SK-N-SH (cell line): ENCODE measurements around the gene ZMYND8. TPM values are rescaled to one million over a fixed set of nuclear protein-coding genes. Genes with fewer than 3 reads are reported as not detected.

ENCODE experiments used
- CTCF ChIA-PET: fragments of 300-600, 350-600 bp; formaldehyde crosslinking; extraction: SDS; loops from one replicate; lab custom pipeline; 2021; lab: Yijun Ruan, JAX
- POLR2A ChIA-PET: fragments of 350-600 bp; sonication (Branson Sonifier 250); formaldehyde crosslinking; extraction: SDS; loops from one replicate; lab custom pipeline; 2020; ENCODE audit warnings: antibody characterized with exemption, inconsistent platforms; lab: Yijun Ruan, JAX
- DNase-seq: peaks from one replicate; pipeline ENCODE4 v3.0.0; 2012
- H2AFZ ChIP-seq: fragments of 200-600 bp; sonication (generic); 2 replicates; pipeline ENCODE4 v1.8.1; 2016; ENCODE audit warnings: antibody characterized with exemption, mild to moderate bottlenecking, low read depth
- H3F3A ChIP-seq: fragments of 200-600 bp; sonication (generic); replicated peaks from 2 replicates; pipeline ENCODE3; 2016; ENCODE audit warnings: antibody characterized with exemption, mild to moderate bottlenecking; ENCODE audit not compliant: insufficient read depth
- H3K27ac ChIP-seq, 2 experiments: fragments of 200-500 bp in 1 of 2; fragments of 200-600 bp in 1 of 2; sonication (Bioruptor generic) in 1 of 2; sonication (generic), shearing (Covaris generic) in 1 of 2; 2 replicates each; pipeline versions ENCODE4 v1.5.1 to v1.6.1; 2014 to 2016; ENCODE audit warnings: low read depth in 2 of 2, inconsistent platforms in 1 of 2, low read length in 1 of 2, mild to moderate bottlenecking in 1 of 2, mixed read lengths in 1 of 2
- H3K27me3 ChIP-seq: fragments of 200-600 bp; sonication (generic), shearing (Covaris generic); 2 replicates; pipeline ENCODE4 v1.6.1; 2016; ENCODE audit warnings: mixed run types; ENCODE audit not compliant: insufficient read depth
- H3K36me3 ChIP-seq, 2 experiments: fragments of 200-500 bp in 1 of 2; fragments of 200-600 bp in 1 of 2; sonication (Bioruptor generic) in 1 of 2; sonication (generic) in 1 of 2; replicated peaks in 1 of 2; 2 replicates each; pipeline versions ENCODE3 to v1.5.1; 2014 to 2016; ENCODE audit warnings: low read length in 1 of 2, mild to moderate bottlenecking in 1 of 2; ENCODE audit not compliant: insufficient read depth in 2 of 2, control insufficient read depth in 1 of 2
- H3K4me1 ChIP-seq, 2 experiments: fragments of 200-500 bp in 1 of 2; fragments of 200-600 bp in 1 of 2; sonication (Bioruptor generic) in 1 of 2; sonication (generic), shearing (Covaris generic) in 1 of 2; 2 replicates each; pipeline versions ENCODE4 v1.5.1 to v1.6.1; 2014 to 2016; ENCODE audit warnings: low read depth in 1 of 2, low read length in 1 of 2, mixed run types in 1 of 2; ENCODE audit not compliant: insufficient read depth in 2 of 2, control insufficient read depth in 1 of 2
- H3K4me2 ChIP-seq: fragments of 200-600 bp; sonication (generic), shearing (Covaris generic); 2 replicates; pipeline ENCODE4 v1.6.1; 2017; ENCODE audit warnings: mixed run types
- H3K4me3 ChIP-seq, 2 experiments: fragments of 200-500 bp in 1 of 2; fragments of 200-600 bp in 1 of 2; sonication (Bioruptor generic) in 1 of 2; sonication (generic), shearing (Covaris generic) in 1 of 2; 2 replicates each; pipeline versions ENCODE4 v1.5.1 to v1.8.1; 2014 to 2016; ENCODE audit warnings: low read depth in 2 of 2, inconsistent platforms in 1 of 2, low read length in 1 of 2, mild to moderate bottlenecking in 1 of 2, mixed read lengths in 1 of 2, moderate library complexity in 1 of 2
- H3K79me2 ChIP-seq: fragments of 200-600 bp; sonication (generic); 2 replicates; pipeline ENCODE4 v1.8.1; 2017; ENCODE audit warnings: mild to moderate bottlenecking; ENCODE audit not compliant: insufficient read depth
- H3K9ac ChIP-seq: fragments of 200-600 bp; sonication (generic); 2 replicates; pipeline ENCODE4 v1.6.1; 2017; ENCODE audit warnings: mixed run types
- H3K9me2 ChIP-seq: fragments of 200-600 bp; sonication (generic); 2 replicates; pipeline ENCODE4 v1.6.1; 2017; ENCODE audit warnings: mixed run types
- H3K9me3 ChIP-seq: fragments of 200-600 bp; sonication (generic); 2 replicates; pipeline ENCODE4 v1.6.1; 2017; ENCODE audit warnings: mixed run types, mild to moderate bottlenecking, moderate library complexity
- H4K20me1 ChIP-seq: fragments of 200-600 bp; sonication (generic); 2 replicates; pipeline ENCODE4 v1.6.1; 2017; ENCODE audit warnings: mild to moderate bottlenecking, mixed run types; ENCODE audit not compliant: insufficient read depth
- CHD2 ChIP-seq: fragments of 150-350 bp; IDR thresholded peaks from 2 replicates; pipeline ENCODE4 v1.6.1; 2018; ENCODE audit warnings: low read length; ENCODE audit not compliant: partially characterized antibody
- ELF1 ChIP-seq: IDR thresholded peaks from 2 replicates; pipeline ENCODE4 v1.4.0; 2012
- EZH2phosphoT487 ChIP-seq: fragments of 200-600 bp; sonication (generic); IDR thresholded peaks from 2 replicates; pipeline ENCODE4 v1.6.1; 2017; ENCODE audit warnings: low read depth, mixed run types, mild to moderate bottlenecking, antibody characterized with exemption, moderate library complexity, borderline replicate concordance
- FOXJ3 ChIP-seq: sonication (generic); formaldehyde crosslinking; IDR thresholded peaks from 2 replicates; pipeline ENCODE4 v1.5.1; 2020; ENCODE audit warnings: mild to moderate bottlenecking, missing genetic modification reagents
- GATA2 ChIP-seq: sonication (generic); formaldehyde crosslinking; IDR thresholded peaks from 2 replicates; pipeline ENCODE4 v1.5.0; 2020; ENCODE audit warnings: mild to moderate bottlenecking, missing genetic modification reagents
- IRF3 ChIP-seq: fragments of 150-350 bp; IDR thresholded peaks from 2 replicates; pipeline ENCODE4 v1.6.1; 2016; ENCODE audit warnings: mild to moderate bottlenecking, low read depth, low read length
- JUND ChIP-seq: IDR thresholded peaks from 2 replicates; pipeline ENCODE4 v1.4.0; 2012
- MXI1 ChIP-seq: IDR thresholded peaks from 2 replicates; pipeline ENCODE4 v1.6.1; 2012; ENCODE audit warnings: mild to moderate bottlenecking, low read depth, low read length, improper control_type of control experiment
- PBX3 ChIP-seq: IDR thresholded peaks from 2 replicates; pipeline ENCODE4; 2012
- POLR2AphosphoS5 ChIP-seq: IDR thresholded peaks from 2 replicates; pipeline ENCODE4 v1.6.1; 2012; ENCODE audit warnings: low read depth, low read length
- RAD21 ChIP-seq: IDR thresholded peaks from 2 replicates; pipeline ENCODE4 v1.6.1; 2012; ENCODE audit warnings: mild to moderate bottlenecking, low read length
- RCOR1 ChIP-seq: fragments of 150-350 bp; IDR thresholded peaks from 2 replicates; pipeline ENCODE4 v1.6.1; 2017; ENCODE audit warnings: antibody characterized with exemption, low read length
- RXRA ChIP-seq: IDR thresholded peaks from 2 replicates; pipeline ENCODE4 v1.4.0; 2012; ENCODE audit warnings: low read depth, mild to moderate bottlenecking, borderline replicate concordance
- SIN3A ChIP-seq: IDR thresholded peaks from 2 replicates; pipeline ENCODE4 v1.6.1; 2012; ENCODE audit warnings: low read depth, mild to moderate bottlenecking, low read length, moderate library complexity, borderline replicate concordance
- SMC3 ChIP-seq: IDR thresholded peaks from 2 replicates; pipeline ENCODE4 v1.6.1; 2012; ENCODE audit warnings: low read depth, low read length, improper control_type of control experiment
- TCF12 ChIP-seq: IDR thresholded peaks from 2 replicates; pipeline ENCODE4 v1.4.0; 2012
- USF2 ChIP-seq: fragments of 150-350 bp; IDR thresholded peaks from 2 replicates; pipeline ENCODE4 v1.6.1; 2017; ENCODE audit warnings: antibody characterized with exemption, low read length, low read depth, borderline replicate concordance
- ZBTB33 ChIP-seq: IDR thresholded peaks from 2 replicates; pipeline ENCODE4 v1.4.0; 2012; ENCODE audit warnings: low read depth, borderline replicate concordance
- WGBS: methylation state at CpG from one replicate; pipeline ENCODE4 v1.1.6; 2017; ENCODE audit warnings: low lambda C conversion rate; 5-methylcytosine and 5-hydroxymethylcytosine counted together
- polyA plus RNA-seq, 3 experiments: library from polyadenylated mRNA; depleted of rRNA; stranded (reverse); fragments of >200 nt; gene quantifications; 2 replicates each; pipeline ENCODE4 v1.2.3, GENCODE V29; 2012

ZMYND8 gene
- polyA plus RNA-seq, 1 of the 3 experiments (the other 2 are of a cell fraction): 25.3 TPM

- no peaks in the 10 kb centered on the region for H3K9me3 ChIP-seq
- H3K36me3 ChIP-seq: peaks cover 51 to 67% of the 10 kb centered on the region in 2 experiments
- no peaks in the 10 kb centered on the region for H3K27me3 ChIP-seq
- CTCF ChIA-PET: interaction anchor here (1.0 to 3.2 kb wide), 2 partner anchors 13 to 45 kb away, joined by 3 to 10 read pairs; no protein-coding TSS in a partner anchor
- no peak overlapping the region for H2AFZ ChIP-seq
- no peak overlapping the region for H3K9ac ChIP-seq
- no peak overlapping the region for H3K4me3 ChIP-seq
- H3K79me2 ChIP-seq: peaks cover 48% of the 10 kb centered on the region; the same call in 1 of the 2 replicates
- H4K20me1 ChIP-seq: peaks cover 6% of the 10 kb centered on the region
- TF ChIP-seq POLR2AphosphoS5 (no peak), SMC3 (no peak), JUND (no peak), SIN3A (no peak), EZH2phosphoT487 (no peak), RCOR1 (no peak), IRF3 (no peak)
- 96% methylated on average over 4 of the region's 4 CpGs for WGBS
- H3K27ac ChIP-seq: no peak overlapping the region
- H3K9me2 ChIP-seq: no peaks in the 10 kb centered on the region
- peaks cover 0 to 8% of the 10 kb centered on the region in 2 experiments; a peak in 1 of 4 replicates for H3K4me1 ChIP-seq
- no peak overlapping the region for H3K4me2 ChIP-seq
- DNase-seq: no peak
- POLR2A ChIA-PET: no interaction called here
- no peaks in the 10 kb centered on the region for H3F3A ChIP-seq
Measured at GRCh38 chr20:47250360-47250759, 106.1 kb downstream of the ZMYND8 start.

GRCh38 chr20:47249913-47250312 lies 106.6 kb downstream of the ZMYND8 start:
- Histone ChIP-seq H3K4me1 (peaks cover 0 to 8% of the 10 kb centered on the region in 2 experiments; a peak in 1 of 4 replicates), H3K9ac (no peak overlapping the region), H4K20me1 (peaks cover 6% of the 10 kb centered on the region), H2AFZ (no peak overlapping the region), H3K9me2 (no peaks in the 10 kb centered on the region), H3K4me3 (no peak overlapping the region), H3K9me3 (no peaks in the 10 kb centered on the region), H3K36me3 (peaks cover 51 to 71% of the 10 kb centered on the region in 2 experiments), H3K4me2 (no peak overlapping the region), H3K79me2 (peaks cover 50% of the 10 kb centered on the region; the same call in 1 of the 2 replicates), H3K27ac (no peak overlapping the region), H3K27me3 (no peaks in the 10 kb centered on the region), H3F3A (no peaks in the 10 kb centered on the region)
- TF ChIP-seq JUND: no peak
- no peak for TF ChIP-seq RXRA
- no peak for TF ChIP-seq TCF12
- TF ChIP-seq ZBTB33: no peak
- TF ChIP-seq GATA2 (CRISPR knock-in tag): no peak
- no peak for TF ChIP-seq MXI1
- no peak for TF ChIP-seq RCOR1
- no peak for TF ChIP-seq SMC3
- TF ChIP-seq POLR2AphosphoS5: no peak
- TF ChIP-seq CHD2: no peak
- no peak for TF ChIP-seq PBX3
- no peak for TF ChIP-seq IRF3
- no peak for TF ChIP-seq ELF1
- no peak for TF ChIP-seq RAD21
- TF ChIP-seq FOXJ3 (CRISPR knock-in tag): no peak
- no peak for TF ChIP-seq USF2
- no peak for DNase-seq
- WGBS: 89% methylated on average over 4 of the region's 4 CpGs
- POLR2A ChIA-PET: no interaction called here
- CTCF ChIA-PET: interaction anchor here (1.0 to 3.2 kb wide), 2 partner anchors 14 to 45 kb away, joined by 3 to 10 read pairs; no protein-coding TSS in a partner anchor
